Activated naive CD8-positive, alpha-beta T cell (primary cell): ENCODE data around the gene MAGEB10.
"Not testable (repeated sequence)": the region's sequence is repeated elsewhere in the genome, so short reads cannot be mapped to it uniquely, and the experiment has no call there.

ENCODE experiments used
- H3K27ac Mint-ChIP-seq: one replicate; pipeline ENCODE4 v1.8.0; 2021; ENCODE audit warnings: mixed read lengths
- H3K27me3 Mint-ChIP-seq: one replicate; pipeline ENCODE4 v1.8.0; 2021; ENCODE audit warnings: mixed read lengths
- H3K36me3 Mint-ChIP-seq: one replicate; pipeline ENCODE4 v1.8.0; 2021; ENCODE audit warnings: mixed read lengths
- H3K4me1 Mint-ChIP-seq: one replicate; pipeline ENCODE4 v1.8.0; 2021; ENCODE audit warnings: low read depth, mixed read lengths
- H3K4me3 Mint-ChIP-seq: one replicate; pipeline ENCODE4 v1.8.0; 2021; ENCODE audit warnings: mild to moderate bottlenecking, mixed read lengths
- H3K9me3 Mint-ChIP-seq: one replicate; pipeline ENCODE4 v1.8.0; 2021; ENCODE audit warnings: low read depth, mixed read lengths

Gene MAGEB10, protein sequence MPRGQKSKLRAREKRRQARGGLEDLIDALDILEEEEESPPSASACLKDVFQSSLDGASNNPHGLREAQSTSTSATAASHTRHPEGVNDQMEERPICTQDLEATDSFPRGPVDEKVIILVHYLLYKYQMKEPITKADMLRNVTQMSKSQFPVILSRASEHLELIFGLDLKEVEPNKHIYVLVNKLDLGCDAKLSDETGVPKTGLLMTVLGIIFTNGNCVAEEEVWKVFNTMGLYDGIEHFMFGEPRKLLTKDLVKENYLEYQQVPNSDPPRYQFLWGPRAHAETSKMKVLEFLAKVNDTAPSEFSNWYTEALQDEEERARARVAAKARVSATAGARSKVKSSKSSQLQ

DNA sequence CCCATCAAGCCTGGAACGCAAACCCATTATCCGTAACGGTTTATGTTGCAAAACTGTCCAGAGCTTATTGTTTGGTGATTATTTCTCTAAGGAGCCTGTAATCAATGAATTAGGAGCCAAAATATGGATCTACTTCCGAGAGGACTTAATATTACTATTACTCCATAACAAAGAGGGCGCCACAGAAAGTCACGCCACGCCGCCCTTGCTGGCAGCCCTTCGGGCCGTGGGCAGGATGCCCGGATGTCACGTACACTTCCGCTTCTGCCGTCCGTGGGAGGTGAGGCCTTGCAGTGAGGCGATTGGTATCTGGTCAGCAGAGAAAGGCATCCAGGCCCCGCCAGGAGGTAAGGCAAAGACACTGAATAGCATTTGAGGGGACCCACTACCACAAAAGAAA lies at the start of gene MAGEB10:
Gene MAGEB10, plus strand, starts transcription at position 301 of the 400 bp plus-strand sequence. CDS start 13,317 bp downstream, outside the sequence.
- Mint-ChIP-seq H3K4me3 (no peak within 1 kb of the TSS), H3K9me3 (no peaks in the 10 kb centered on the region), H3K27me3 (no peaks in the 10 kb centered on the region), H3K27ac (no peak within 1 kb of the TSS), H3K36me3 (no peaks in the 10 kb centered on the region), H3K4me1 (no peaks in the 10 kb centered on the region)

DNA sequence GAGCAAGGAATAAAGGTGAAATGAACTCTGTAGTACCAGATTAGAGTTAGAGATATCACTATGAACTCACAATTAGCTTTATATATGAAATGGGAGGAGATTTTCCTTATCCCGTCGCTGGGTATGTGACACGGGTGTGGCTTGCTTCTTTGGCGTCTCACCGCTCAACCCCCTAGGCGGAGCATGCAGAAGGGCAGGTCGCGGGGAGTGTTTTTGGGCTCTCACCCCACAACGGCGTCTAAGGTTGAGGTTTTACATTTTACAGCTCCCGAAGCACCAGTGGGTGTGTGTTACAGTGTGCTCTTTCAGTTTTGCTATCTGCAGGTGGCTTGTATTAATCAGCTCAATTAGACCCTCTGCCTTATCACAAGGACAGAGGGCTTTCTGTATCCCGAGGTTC lies 42.1 kb upstream of the MAGEB10 start:
- H3K4me1 Mint-ChIP-seq = no peaks in the 10 kb centered on the region
- H3K9me3 Mint-ChIP-seq = no peaks in the 10 kb centered on the region
- no peaks in the 10 kb centered on the region for H3K27me3 Mint-ChIP-seq
- H3K36me3 Mint-ChIP-seq = no peaks in the 10 kb centered on the region
- no peak overlapping the region for H3K27ac Mint-ChIP-seq
- H3K4me3 Mint-ChIP-seq = no peak overlapping the region

DNA sequence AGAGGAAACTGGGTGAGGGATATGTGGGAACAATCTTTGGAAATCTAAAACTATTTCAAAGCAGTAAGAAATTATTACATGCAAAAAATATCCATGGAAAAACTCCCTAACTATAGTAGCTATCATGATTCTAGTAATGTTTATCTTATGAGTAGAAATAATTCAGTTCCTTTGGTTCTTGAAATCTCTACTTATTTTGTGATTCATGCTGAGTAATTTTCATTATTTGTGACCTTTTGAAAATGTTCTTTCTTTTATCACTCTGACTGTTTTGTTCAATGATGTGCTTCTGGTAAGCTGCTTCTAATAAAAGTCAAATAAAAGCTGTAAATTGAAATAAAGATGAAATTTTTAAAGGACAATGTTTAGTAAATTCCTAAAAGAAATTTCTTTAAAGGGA lies 40.4 kb upstream of the MAGEB10 start:
- no peaks in the 10 kb centered on the region for H3K4me1 Mint-ChIP-seq
- no peaks in the 10 kb centered on the region for H3K27me3 Mint-ChIP-seq
- no peaks in the 10 kb centered on the region for H3K9me3 Mint-ChIP-seq
- no peak overlapping the region for H3K27ac Mint-ChIP-seq
- no peaks in the 10 kb centered on the region for H3K36me3 Mint-ChIP-seq
- no peak overlapping the region for H3K4me3 Mint-ChIP-seq

DNA sequence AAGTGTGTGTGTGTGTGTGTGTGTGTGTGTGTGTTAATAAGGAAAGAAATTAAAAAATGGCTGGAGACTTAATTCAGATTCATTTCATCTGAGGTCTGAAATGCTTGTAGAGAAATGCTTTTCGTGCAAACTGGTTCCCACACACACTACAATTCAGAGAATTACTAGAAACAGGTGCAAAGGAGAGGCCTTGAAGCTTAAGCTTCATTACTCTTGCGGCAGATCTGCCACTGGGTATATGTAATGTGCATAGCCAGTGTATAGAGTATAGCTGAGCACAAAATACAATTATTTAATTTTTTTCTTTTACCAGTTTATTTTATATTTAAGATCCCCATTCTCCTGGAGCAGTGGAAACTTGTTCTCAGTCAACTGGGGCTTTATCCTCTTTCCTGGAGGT lies 31.8 kb upstream of the MAGEB10 start:
- H3K9me3 Mint-ChIP-seq = no peaks in the 10 kb centered on the region
- no peak overlapping the region for H3K27ac Mint-ChIP-seq
- no peaks in the 10 kb centered on the region for H3K4me1 Mint-ChIP-seq
- H3K27me3 Mint-ChIP-seq = no peaks in the 10 kb centered on the region
- no peaks in the 10 kb centered on the region for H3K36me3 Mint-ChIP-seq
- no peak overlapping the region for H3K4me3 Mint-ChIP-seq

DNA sequence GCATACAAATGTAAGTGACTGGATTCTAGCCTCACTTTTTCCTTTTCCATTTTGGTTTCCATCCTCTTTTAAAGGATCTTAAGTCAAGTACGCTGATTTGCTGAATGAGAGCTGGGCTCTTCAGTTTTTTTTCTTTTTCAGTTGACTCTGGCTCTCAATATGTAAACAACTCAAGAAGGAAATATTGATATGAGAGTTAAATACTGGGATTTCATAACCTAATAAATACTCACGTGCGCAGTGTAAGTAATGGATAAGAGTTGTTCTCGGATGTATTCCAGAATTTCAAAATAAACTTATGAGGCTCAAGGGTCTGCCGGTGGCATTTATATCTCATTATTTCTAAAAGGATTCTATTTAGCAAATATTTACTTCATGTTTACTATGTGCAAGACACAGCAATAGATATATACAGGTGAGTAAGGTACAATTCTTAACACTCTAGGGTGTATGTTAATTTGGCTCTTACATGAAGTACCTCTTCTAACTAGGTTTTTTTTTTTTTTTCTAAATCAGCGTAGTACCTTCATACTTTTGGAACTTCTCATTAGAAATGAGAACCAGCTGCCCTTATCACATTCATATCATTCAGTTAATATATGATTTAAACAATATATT lies 11.0 kb upstream of the MAGEB10 start:
- no peak overlapping the region for H3K4me3 Mint-ChIP-seq
- no peak overlapping the region for H3K27ac Mint-ChIP-seq
- no peaks in the 10 kb centered on the region for H3K9me3 Mint-ChIP-seq
- H3K4me1 Mint-ChIP-seq = no peaks in the 10 kb centered on the region
- H3K27me3 Mint-ChIP-seq = no peaks in the 10 kb centered on the region
- no peaks in the 10 kb centered on the region for H3K36me3 Mint-ChIP-seq

DNA sequence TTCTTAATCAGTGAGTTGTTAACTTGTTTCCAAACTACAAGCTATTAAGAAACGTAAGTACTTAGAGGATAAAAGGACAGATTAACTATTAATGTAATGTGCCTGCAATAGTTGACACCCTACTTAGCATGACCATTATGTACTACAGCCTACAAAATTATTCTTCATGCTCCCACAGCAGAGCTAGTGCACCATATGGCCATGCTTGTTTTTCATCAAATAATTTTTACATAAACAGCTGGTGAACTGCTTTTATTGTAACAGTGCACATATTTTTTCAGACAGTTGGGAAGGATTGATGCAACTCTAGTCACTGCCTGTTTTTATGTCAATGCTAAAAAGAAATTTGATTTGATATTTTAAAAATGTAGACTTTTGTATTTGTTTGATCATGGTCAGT lies 10.2 kb upstream of the MAGEB10 start:
- H3K4me3 Mint-ChIP-seq = no peak overlapping the region
- H3K9me3 Mint-ChIP-seq = peaks cover 4% of the 10 kb centered on the region
- no peaks in the 10 kb centered on the region for H3K4me1 Mint-ChIP-seq
- no peaks in the 10 kb centered on the region for H3K27me3 Mint-ChIP-seq
- no peaks in the 10 kb centered on the region for H3K36me3 Mint-ChIP-seq
- no peak overlapping the region for H3K27ac Mint-ChIP-seq

DNA sequence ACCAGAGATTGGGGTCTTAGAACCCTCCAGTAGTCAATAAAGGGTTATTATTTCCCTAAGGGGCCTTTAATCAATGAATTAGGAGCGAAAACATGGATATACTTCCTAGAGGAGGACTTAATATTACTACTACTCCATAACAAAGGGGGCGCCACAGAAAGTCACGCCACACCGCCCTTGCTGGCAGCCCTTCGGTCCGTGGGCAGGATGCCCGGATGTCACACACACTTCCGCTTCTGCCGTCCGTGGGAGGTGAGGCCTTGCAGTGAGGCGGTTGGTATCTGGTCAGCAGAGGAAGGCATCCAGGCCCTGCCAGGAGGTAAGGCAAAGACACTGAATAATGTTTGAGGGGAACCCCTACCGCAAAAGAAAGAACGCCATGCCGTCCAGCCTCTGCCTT lies 436 bp downstream of the MAGEB10 start:
- no peaks in the 10 kb centered on the region for H3K27me3 Mint-ChIP-seq
- no peaks in the 10 kb centered on the region for H3K36me3 Mint-ChIP-seq
- H3K4me1 Mint-ChIP-seq = no peaks in the 10 kb centered on the region
- H3K4me3 Mint-ChIP-seq = no peak overlapping the region
- H3K27ac Mint-ChIP-seq = no peak overlapping the region
- H3K9me3 Mint-ChIP-seq = no peaks in the 10 kb centered on the region

DNA sequence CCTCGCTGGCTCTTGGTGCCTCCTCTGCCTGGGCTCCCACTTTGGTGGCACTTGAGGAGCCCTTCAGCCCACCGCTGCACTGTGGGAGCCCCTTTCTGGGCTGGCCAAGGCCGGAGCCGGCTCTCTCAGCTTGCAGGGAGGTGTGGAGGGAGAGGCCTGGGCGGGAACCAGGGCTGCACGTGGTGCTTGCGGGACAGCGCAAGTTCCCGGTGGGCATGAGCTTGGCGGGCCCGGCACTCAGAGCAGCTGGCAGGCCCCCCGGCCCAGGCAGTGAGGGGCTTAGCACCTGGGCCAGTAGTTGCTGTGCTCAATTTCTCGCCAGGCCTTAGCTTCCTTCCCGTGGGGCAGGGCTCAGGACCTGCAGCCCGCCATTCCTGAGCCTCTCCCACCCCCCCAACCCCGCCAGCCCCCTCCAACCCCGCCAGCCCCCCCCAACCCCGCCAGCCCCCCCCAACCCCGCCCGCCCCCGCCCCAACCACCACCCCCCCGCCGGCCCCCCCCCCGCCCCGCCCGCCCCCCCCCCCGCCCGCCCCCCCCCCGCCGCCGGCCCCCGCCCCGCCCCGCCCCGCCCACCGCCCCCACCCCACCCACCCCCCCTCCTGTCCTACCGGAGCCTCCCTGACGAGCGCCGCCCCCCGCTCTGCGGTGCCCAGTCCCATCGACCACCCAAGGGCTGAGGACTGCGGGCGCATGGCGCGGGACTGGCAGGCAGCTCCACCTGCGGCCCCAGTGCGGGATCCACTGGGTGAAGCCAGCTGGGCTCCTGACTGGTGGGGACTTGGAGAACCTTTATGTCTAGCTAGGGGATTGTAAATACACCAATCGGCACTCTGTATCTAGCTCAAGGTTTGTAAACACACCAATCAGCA lies 1.4 kb downstream of the MAGEB10 start:
- not testable (repeated sequence) for H3K9me3 Mint-ChIP-seq, H3K4me1 Mint-ChIP-seq, H3K27me3 Mint-ChIP-seq, H3K4me3 Mint-ChIP-seq, H3K36me3 Mint-ChIP-seq, H3K27ac Mint-ChIP-seq

DNA sequence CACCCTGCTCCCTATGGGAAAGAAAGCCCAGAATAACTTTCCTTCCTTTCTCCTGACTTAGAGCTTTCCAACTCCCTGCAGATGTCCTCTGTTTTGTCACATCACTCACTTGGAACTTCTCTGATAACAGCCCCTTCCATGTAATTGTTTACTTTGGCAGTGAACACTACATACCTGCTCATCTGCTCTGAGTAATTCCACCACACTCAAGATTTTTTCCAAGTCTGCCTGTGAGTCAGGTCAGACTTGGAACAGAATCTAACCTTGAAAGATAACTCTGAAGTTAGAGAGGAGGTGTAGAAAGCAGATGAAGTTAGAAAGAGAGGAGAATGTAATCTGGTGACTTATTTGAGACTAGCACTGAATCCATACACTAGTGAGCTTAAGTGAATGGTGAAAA lies 7.4 kb downstream of the MAGEB10 start:
- no peaks in the 10 kb centered on the region for H3K36me3 Mint-ChIP-seq

DNA sequence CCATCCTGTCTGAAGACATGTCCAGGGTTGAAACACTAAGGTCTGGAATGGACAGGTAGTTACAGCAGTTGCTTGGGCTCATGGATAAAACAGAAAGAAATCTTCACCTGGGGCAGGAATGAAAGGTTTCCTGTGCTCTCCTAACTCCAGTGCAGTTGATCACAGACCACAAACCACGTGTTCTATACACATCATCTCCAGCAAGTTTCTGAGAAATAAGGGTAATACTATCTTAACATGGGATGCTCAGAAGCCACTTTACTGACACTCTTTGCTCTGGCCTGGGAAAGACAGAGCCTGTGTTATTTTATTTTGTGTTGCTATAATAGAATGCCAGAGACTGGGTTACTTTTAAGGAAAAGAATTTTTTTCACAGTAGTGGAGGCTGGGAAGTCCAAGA lies 16.0 kb downstream of the MAGEB10 start:
- Mint-ChIP-seq H3K4me1 (no peaks in the 10 kb centered on the region), H3K27me3 (no peaks in the 10 kb centered on the region), H3K27ac (no peak overlapping the region), H3K36me3 (no peaks in the 10 kb centered on the region), H3K4me3 (no peak overlapping the region), H3K9me3 (no peaks in the 10 kb centered on the region)

More for the DNA sequence above, 7.4 kb downstream of the MAGEB10 start:
- Mint-ChIP-seq H3K4me3 (no peak overlapping the region), H3K27ac (no peak overlapping the region), H3K27me3 (no peaks in the 10 kb centered on the region), H3K4me1 (no peaks in the 10 kb centered on the region), H3K9me3 (no peaks in the 10 kb centered on the region)

DNA sequence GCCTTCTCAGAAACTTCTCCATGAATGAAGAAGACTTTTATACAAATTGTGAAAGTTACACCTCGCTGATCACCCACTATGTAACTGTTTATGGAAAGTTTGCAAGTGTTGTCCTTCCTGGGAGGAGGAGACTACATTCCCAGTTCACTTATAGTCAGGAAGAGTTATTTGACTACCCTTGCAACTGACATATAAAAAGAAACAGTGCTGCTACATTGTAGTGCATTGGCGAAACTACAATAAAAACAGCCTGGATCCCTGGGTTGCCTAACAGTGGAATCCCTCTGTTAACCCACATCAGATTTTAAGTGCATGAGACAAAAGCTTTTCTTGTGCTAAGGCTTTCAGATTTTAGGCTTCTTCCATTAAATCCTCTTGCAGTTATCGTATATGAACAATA lies 30.4 kb downstream of the MAGEB10 start:
- H3K27ac Mint-ChIP-seq = no peak overlapping the region
- H3K27me3 Mint-ChIP-seq = no peaks in the 10 kb centered on the region
- no peaks in the 10 kb centered on the region for H3K4me1 Mint-ChIP-seq
- no peaks in the 10 kb centered on the region for H3K36me3 Mint-ChIP-seq
- H3K4me3 Mint-ChIP-seq = no peak overlapping the region
- H3K9me3 Mint-ChIP-seq = peaks cover 3% of the 10 kb centered on the region

DNA sequence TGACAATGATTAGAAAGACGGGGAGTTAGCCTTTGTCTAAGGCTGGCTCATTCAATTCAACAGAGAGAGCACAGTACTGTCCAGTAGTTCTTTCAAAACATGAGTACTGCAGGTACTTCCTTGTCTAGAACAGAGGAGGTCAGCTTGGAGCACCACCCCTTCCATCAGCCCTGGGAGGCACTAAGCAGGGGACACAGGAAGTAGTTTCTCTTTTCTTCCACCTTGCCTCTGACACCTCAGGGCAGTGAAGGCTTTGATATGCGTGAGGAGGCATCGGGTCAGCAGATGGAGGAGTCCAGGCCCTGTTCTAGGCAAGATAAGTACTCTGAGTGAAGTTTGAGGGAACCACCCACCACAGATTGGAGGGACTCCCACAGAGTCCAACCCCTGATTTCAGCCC lies 33.1 kb downstream of the MAGEB10 start:
- Mint-ChIP-seq H3K27ac (no peak overlapping the region), H3K4me1 (no peaks in the 10 kb centered on the region), H3K9me3 (peaks cover 3% of the 10 kb centered on the region), H3K27me3 (no peaks in the 10 kb centered on the region), H3K36me3 (no peaks in the 10 kb centered on the region), H3K4me3 (no peak overlapping the region)

DNA sequence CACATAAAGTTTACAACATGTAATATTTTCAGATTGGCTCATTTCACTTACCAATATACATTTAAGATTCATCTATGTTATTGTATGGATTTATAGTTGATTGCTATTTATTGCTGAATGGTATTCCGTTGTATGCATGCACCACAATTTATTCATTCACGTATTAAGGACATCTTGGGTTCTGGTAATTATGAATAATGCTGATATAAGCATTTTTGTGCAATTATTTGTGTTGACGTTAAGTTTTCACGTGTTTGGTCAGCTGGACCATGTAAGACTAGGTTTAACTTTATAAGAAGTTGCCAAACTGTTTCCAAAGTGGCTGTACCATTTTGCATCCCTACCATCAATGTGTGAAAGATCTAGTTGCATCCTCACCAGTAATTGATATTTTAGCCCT lies 35.1 kb downstream of the MAGEB10 start:
- no peaks in the 10 kb centered on the region for H3K27me3 Mint-ChIP-seq
- H3K4me3 Mint-ChIP-seq = no peak overlapping the region
- H3K36me3 Mint-ChIP-seq = no peaks in the 10 kb centered on the region
- H3K4me1 Mint-ChIP-seq = no peaks in the 10 kb centered on the region
- no peak overlapping the region for H3K27ac Mint-ChIP-seq
- no peaks in the 10 kb centered on the region for H3K9me3 Mint-ChIP-seq

DNA sequence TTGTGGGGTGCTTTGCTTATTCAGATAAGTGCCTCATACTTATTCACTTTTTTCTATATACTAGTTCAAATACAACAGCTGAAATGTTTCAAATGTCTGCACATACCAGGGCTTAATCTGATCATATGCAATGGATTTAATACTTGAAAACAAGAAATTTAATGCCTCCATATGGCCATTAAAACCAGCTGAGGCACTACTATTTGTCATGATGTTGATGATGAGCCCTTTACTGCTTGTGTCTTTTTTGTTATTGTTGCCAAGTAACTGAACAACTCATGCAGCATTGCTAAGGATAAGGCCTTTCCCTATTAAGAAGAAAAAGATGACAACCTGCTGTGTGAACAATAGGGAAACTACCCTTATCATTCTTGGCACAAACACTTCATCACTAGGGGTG lies 52.5 kb downstream of the MAGEB10 start:
- H3K36me3 Mint-ChIP-seq = no peaks in the 10 kb centered on the region
- no peaks in the 10 kb centered on the region for H3K9me3 Mint-ChIP-seq
- no peak overlapping the region for H3K4me3 Mint-ChIP-seq
- no peak overlapping the region for H3K27ac Mint-ChIP-seq
- H3K4me1 Mint-ChIP-seq = no peaks in the 10 kb centered on the region
- H3K27me3 Mint-ChIP-seq = no peaks in the 10 kb centered on the region

DNA sequence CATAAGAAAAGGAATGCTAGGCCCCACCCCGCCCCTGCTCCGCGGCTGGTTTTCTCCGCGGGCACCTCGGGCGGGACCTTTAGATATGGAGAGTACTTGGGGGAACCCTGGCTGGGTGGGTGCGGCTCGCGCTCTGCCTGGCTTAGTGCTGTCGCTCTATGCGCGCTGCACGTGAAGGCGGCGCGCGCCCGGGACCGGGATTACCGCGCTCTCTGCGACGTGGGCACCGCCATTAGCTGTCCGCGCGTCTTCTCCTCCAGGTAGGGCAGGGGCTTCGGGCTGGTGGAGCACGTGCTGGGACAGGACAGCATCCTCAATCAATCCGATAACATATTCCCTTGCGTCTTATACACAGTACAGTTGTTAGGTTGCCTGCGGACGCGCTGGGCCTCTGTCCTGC lies 56.0 kb downstream of the MAGEB10 start:
- Mint-ChIP-seq H3K9me3 (no peaks in the 10 kb centered on the region), H3K4me3 (no peak overlapping the region), H3K27me3 (no peaks in the 10 kb centered on the region), H3K4me1 (no peaks in the 10 kb centered on the region), H3K36me3 (no peaks in the 10 kb centered on the region), H3K27ac (no peak overlapping the region)
